ENCODE measurements around the gene GLDN.

DNA sequence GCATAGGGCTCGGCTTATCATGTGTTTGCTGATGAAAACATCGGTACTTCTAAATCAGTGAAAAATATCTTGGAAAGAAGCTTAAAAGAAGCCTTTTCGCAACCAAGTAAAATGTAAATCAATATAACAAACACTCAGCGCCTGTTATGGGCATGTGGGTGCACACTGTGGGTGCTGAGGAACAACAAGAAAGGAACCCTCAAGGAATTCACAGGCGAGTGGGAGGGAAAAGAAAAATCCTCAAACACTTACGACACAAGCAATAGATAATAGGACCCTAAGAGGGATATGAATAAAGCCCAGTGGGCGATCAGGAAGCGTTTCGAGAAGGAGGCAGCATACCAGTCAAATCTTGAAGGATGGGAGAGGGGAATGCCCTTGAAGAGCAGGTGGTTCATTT is 21.9 kb downstream of the GLDN start:
- TF ChIP-seq, protein P1, sequence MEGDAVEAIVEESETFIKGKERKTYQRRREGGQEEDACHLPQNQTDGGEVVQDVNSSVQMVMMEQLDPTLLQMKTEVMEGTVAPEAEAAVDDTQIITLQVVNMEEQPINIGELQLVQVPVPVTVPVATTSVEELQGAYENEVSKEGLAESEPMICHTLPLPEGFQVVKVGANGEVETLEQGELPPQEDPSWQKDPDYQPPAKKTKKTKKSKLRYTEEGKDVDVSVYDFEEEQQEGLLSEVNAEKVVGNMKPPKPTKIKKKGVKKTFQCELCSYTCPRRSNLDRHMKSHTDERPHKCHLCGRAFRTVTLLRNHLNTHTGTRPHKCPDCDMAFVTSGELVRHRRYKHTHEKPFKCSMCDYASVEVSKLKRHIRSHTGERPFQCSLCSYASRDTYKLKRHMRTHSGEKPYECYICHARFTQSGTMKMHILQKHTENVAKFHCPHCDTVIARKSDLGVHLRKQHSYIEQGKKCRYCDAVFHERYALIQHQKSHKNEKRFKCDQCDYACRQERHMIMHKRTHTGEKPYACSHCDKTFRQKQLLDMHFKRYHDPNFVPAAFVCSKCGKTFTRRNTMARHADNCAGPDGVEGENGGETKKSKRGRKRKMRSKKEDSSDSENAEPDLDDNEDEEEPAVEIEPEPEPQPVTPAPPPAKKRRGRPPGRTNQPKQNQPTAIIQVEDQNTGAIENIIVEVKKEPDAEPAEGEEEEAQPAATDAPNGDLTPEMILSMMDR (IDR thresholded peaks at IDR 0.05; ENCODE audit: poor library complexity, severe bottlenecking): no peak
- no peak for TF ChIP-seq EZH2 (IDR thresholded peaks at IDR 0.05; ENCODE audit: borderline replicate concordance, insufficient read depth, low read length, poor library complexity, severe bottlenecking)
- TF ChIP-seq TAF1 (IDR thresholded peaks at IDR 0.05; ENCODE audit: low read depth): no peak
- no peak for TF ChIP-seq POLR2AphosphoS5 (IDR thresholded peaks at IDR 0.05)
- TF ChIP-seq, protein P2, sequence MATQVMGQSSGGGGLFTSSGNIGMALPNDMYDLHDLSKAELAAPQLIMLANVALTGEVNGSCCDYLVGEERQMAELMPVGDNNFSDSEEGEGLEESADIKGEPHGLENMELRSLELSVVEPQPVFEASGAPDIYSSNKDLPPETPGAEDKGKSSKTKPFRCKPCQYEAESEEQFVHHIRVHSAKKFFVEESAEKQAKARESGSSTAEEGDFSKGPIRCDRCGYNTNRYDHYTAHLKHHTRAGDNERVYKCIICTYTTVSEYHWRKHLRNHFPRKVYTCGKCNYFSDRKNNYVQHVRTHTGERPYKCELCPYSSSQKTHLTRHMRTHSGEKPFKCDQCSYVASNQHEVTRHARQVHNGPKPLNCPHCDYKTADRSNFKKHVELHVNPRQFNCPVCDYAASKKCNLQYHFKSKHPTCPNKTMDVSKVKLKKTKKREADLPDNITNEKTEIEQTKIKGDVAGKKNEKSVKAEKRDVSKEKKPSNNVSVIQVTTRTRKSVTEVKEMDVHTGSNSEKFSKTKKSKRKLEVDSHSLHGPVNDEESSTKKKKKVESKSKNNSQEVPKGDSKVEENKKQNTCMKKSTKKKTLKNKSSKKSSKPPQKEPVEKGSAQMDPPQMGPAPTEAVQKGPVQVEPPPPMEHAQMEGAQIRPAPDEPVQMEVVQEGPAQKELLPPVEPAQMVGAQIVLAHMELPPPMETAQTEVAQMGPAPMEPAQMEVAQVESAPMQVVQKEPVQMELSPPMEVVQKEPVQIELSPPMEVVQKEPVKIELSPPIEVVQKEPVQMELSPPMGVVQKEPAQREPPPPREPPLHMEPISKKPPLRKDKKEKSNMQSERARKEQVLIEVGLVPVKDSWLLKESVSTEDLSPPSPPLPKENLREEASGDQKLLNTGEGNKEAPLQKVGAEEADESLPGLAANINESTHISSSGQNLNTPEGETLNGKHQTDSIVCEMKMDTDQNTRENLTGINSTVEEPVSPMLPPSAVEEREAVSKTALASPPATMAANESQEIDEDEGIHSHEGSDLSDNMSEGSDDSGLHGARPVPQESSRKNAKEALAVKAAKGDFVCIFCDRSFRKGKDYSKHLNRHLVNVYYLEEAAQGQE (IDR thresholded peaks at IDR 0.05; ENCODE audit: borderline replicate concordance): no peak
- TF ChIP-seq EP300 (conservative IDR thresholded peaks at IDR 0.05; ENCODE audit: poor library complexity, severe bottlenecking): no peak
- no peak for TF ChIP-seq RAD21 (conservative IDR thresholded peaks at IDR 0.05)
- TF ChIP-seq SMC3 (conservative IDR thresholded peaks at IDR 0.05; ENCODE audit: poor library complexity): no peak
- TF ChIP-seq MXI1 (conservative IDR thresholded peaks at IDR 0.05; ENCODE audit: poor library complexity, severe bottlenecking): no peak

Data from neural cell (in vitro differentiated cells).